ENCODE data around the gene ASB11. TPM values are rescaled to one million over a fixed set of nuclear protein-coding genes. Genes with fewer than 3 reads are reported as not detected.

ASB11 gene
- total and polyA plus RNA-seq, 10 of the 15 experiments (the other 5 are each of a cell fraction or from before 2014, with no cell fraction given) = not detected

GRCh38 chrX:15345976-15346375, 30.5 kb upstream of the ASB11 start:
- SMC1A ChIA-PET (ENCODE audit: uncharacterized antibody, unreplicated experiment) = interaction anchor here (1.0 to 1.5 kb wide), 3 partner anchors 12 to 35 kb away, joined by 3 read pairs; no protein-coding TSS in a partner anchor
- no peaks in the 10 kb centered on the region for H3K9me3 ChIP-seq (replicated peaks; ENCODE audit: control insufficient read depth, insufficient read depth, low read length)
- no peaks in the 10 kb centered on the region for H3K27me3 ChIP-seq (replicated peaks in 1 of 2; ENCODE audit: control insufficient read depth in 2 of 2, insufficient read depth in 2 of 2, low read length in 1 of 2)
- RAD21 ChIA-PET (ENCODE audit: unreplicated experiment) = no interaction called here
- no peak overlapping the region for H3K27ac ChIP-seq (ENCODE audit: control insufficient read depth, insufficient read depth)
- no peak for TF ChIP-seq MTA3 (IDR thresholded peaks at IDR 0.05; ENCODE audit: borderline replicate concordance, low read length)
- no peak overlapping the region for H3K4me3 ChIP-seq
- intact Hi-C loops (cut with micrococcal nuclease; ENCODE audit: unreplicated experiment) = loop anchor here (5.0 to 10.0 kb wide), 2 partner anchors 221 to 309 kb away; no protein-coding TSS in a partner anchor
- H3K4me2 ChIP-seq (ENCODE audit: control insufficient read depth, insufficient read depth) = no peak overlapping the region
- H3K36me3 ChIP-seq (ENCODE audit: control insufficient read depth in 2 of 2, insufficient read depth in 2 of 2, low read length in 1 of 2) = no peaks in the 10 kb centered on the region
- WGBS (ENCODE audit: insufficient coverage, insufficient replicate concordance, low lambda C conversion rate, missing lambda C conversion rate) = 38% methylated on average over 3 of the region's 3 CpGs
- no peak for DNase-seq (ENCODE audit: low read depth, low spot score)
- no peaks in the 10 kb centered on the region for H3K4me1 ChIP-seq (ENCODE audit: control insufficient read depth, insufficient read depth, low read length)
- no peak overlapping the region for H3K9ac ChIP-seq (ENCODE audit: control insufficient read depth, insufficient read depth, low read length)
- H4K20me1 ChIP-seq (ENCODE audit: control insufficient read depth, insufficient read depth) = no peaks in the 10 kb centered on the region; the same call in 1 of the 2 replicates
- CTCF ChIA-PET = interaction anchor here (1.0 to 10.8 kb wide), 3 partner anchors 15 to 123 kb away, joined by 3 to 200 read pairs (median 3); no protein-coding TSS in a partner anchor
- no peak overlapping the region for H2AFZ ChIP-seq (ENCODE audit: control insufficient read depth, low read depth, low read length)
- BruUV-seq (replicated peaks) = no TSS peak
- POLR2A ChIA-PET = no interaction called here
- H3K79me2 ChIP-seq (ENCODE audit: control insufficient read depth, insufficient read depth, low read length) = no peaks in the 10 kb centered on the region
- in situ Hi-C loops (cut with MboI) = loop anchor here (5.0 kb wide), 2 partner anchors 121 to 221 kb away; no protein-coding TSS in a partner anchor
- ATAC-seq = no peak
- no peak for FAIRE-seq

GRCh38 chrX:15344106-15344505, 28.7 kb upstream of the ASB11 start:
- in situ Hi-C loops (cut with MboI) (no loop called here), intact Hi-C loops (cut with micrococcal nuclease; ENCODE audit: unreplicated experiment) (loop anchor here (10.0 kb wide), 1 partner anchor 311 kb away; no protein-coding TSS in a partner anchor)
- TF ChIP-seq EED (IDR thresholded peaks at IDR 0.05; ENCODE audit: low read depth) = no peak

More at GRCh38 chrX:15344106-15344505, 28.7 kb upstream of the ASB11 start:
- BruUV-seq (replicated peaks) = no TSS peak
- Histone ChIP-seq H3K9me3 (replicated peaks; ENCODE audit: control insufficient read depth, insufficient read depth, low read length) (no peaks in the 10 kb centered on the region), H3K4me2 (ENCODE audit: control insufficient read depth, insufficient read depth) (no peak overlapping the region), H2AFZ (ENCODE audit: control insufficient read depth, low read depth, low read length) (no peak overlapping the region), H3K4me1 (ENCODE audit: control insufficient read depth, insufficient read depth, low read length) (no peaks in the 10 kb centered on the region), H3K79me2 (ENCODE audit: control insufficient read depth, insufficient read depth, low read length) (no peaks in the 10 kb centered on the region), H3K27me3 (replicated peaks in 1 of 2; ENCODE audit: control insufficient read depth in 2 of 2, insufficient read depth in 2 of 2, low read length in 1 of 2) (no peaks in the 10 kb centered on the region), H3K9ac (ENCODE audit: control insufficient read depth, insufficient read depth, low read length) (no peak overlapping the region), H4K20me1 (ENCODE audit: control insufficient read depth, insufficient read depth) (no peaks in the 10 kb centered on the region), H3K27ac (ENCODE audit: control insufficient read depth, insufficient read depth) (no peak overlapping the region), H3K36me3 (ENCODE audit: control insufficient read depth in 2 of 2, insufficient read depth in 2 of 2, low read length in 1 of 2) (no peaks in the 10 kb centered on the region), H3K4me3 (no peak overlapping the region)
- no peak for DNase-seq (ENCODE audit: low read depth, low spot score)
- RAD21 ChIA-PET (ENCODE audit: unreplicated experiment) = no interaction called here
- POLR2A ChIA-PET = no interaction called here
- CTCF ChIA-PET = interaction anchor here (1.6 kb wide), 1 partner anchor 125 kb away, joined by 8 read pairs; no protein-coding TSS in a partner anchor
- FAIRE-seq = no peak
- no peak for ATAC-seq
- SMC1A ChIA-PET (ENCODE audit: uncharacterized antibody, unreplicated experiment) = no interaction called here

All from GM12878 (cell line).